GM12874 (cell line): ENCODE results near the gene PPP2R2D.

Experiments used
- TF ChIP-seq, protein P1 (sequence below): IDR thresholded peaks from 2 replicates; pipeline ENCODE4 v1.5.1; 2011; ENCODE audit warnings: low read depth, mild to moderate bottlenecking, control low read depth, low read length, moderate library complexity; ENCODE audit not compliant: insufficient read depth

PPP2R2D gene

DNA sequence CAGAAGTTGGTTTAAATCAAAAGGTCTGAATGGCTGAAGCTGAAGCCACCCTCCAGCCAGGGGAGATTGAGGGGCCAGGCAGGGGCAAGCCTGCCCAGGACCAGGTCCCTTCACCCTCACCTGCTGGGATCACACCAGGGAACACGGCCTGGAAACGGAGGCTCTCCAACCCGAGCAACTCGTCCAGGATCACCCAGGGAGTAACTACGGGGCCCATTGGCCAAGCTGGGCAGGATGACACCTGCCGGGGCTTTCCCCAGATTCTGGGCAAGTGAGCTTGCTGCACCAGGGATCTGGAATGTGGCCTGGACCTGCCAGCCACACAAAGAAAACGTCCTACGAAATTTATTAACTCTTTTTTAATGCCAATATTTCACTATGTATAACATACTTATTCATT lies 30.4 kb upstream of the PPP2R2D start:
- TF ChIP-seq, protein P1, sequence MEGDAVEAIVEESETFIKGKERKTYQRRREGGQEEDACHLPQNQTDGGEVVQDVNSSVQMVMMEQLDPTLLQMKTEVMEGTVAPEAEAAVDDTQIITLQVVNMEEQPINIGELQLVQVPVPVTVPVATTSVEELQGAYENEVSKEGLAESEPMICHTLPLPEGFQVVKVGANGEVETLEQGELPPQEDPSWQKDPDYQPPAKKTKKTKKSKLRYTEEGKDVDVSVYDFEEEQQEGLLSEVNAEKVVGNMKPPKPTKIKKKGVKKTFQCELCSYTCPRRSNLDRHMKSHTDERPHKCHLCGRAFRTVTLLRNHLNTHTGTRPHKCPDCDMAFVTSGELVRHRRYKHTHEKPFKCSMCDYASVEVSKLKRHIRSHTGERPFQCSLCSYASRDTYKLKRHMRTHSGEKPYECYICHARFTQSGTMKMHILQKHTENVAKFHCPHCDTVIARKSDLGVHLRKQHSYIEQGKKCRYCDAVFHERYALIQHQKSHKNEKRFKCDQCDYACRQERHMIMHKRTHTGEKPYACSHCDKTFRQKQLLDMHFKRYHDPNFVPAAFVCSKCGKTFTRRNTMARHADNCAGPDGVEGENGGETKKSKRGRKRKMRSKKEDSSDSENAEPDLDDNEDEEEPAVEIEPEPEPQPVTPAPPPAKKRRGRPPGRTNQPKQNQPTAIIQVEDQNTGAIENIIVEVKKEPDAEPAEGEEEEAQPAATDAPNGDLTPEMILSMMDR: no peak

GRCh38 chr10:131870831-131871672 lies 29.8 kb upstream of the PPP2R2D start:
- TF ChIP-seq, protein P1: no peak

DNA sequence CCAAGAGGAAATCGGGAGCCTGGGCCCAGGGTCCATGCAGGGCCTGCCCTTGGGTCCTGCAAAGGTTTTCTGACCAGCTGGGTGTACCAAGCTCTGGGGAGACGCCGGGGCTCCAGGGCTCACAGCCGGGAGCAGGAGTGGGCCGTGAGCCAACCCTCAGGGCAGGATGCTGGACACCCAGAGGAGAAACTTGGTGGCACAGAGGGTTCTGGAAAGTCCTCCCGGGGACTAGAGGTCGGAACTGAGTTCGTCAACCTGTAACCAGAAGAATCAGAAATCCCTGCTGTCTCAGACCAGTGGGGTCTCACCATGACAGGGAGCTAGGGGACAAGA lies 29.2 kb upstream of the PPP2R2D start:
- TF ChIP-seq, protein P1: no peak

DNA sequence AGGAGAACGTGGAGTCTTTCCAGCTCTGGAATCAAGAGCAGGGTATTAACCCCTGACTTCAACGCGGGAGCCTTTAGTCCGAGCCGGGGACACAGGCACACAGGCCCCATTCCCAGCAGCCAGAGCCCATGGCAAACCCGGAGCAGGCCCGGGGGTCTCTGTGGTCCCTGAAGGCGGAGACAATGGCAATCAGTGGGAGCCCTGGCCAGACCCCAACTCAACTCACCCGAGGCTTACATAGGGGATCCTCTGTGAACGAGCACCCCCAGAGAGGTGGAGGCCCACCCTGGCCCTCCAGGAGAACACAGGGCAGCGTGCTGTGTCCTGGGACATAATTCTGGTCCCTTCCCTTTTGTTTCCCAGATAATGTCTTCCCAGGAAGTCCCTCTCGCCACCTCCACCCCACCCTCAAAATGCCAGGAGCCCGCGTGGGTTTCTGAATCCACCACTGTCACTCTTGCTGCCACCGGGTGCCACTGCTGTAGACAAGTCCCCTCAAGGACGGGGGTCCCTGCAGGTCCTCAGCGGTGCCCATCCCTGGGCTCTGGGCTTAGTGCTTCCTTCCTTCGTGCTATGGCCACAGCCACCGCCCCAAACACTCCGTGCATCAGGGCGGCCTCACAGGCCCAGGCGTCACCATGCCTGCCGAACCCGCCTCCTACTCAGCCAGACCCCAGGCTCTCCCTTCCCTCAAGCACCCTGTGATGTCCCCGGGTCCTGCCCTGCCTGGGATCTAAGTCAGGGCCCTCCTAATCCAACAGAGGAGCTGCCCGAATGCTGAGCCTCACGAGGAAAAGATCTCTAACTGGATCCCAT lies 28.6 kb upstream of the PPP2R2D start:
- TF ChIP-seq, protein P1: no peak

GRCh38 chr10:131872827-131873375 lies 27.9 kb upstream of the PPP2R2D start:
- TF ChIP-seq, protein P1: no peak

DNA sequence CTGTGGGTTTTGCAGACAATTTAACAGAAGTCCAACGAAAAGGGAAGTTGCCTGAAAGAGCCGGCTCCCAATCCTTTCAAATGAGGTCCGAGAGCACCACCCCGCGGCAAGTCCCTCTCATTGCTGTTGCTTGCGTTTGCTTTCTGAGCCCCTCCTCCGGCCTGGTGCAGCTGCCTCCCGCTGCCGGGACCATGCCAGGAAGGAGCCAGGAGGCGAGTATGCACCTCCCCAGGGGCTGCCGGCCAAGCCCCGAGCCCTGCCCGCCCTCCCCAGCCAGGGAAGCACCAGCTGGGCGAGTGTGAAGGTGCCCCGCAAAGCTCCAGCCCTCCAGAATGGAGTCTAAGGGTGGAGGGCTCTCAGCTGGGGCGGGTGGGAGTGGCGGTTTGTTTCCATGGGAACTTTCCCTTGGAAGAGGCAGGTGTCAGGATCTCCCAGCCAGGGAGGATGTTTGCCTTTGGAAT lies 25.8 kb upstream of the PPP2R2D start:
- TF ChIP-seq, protein P1: peak; percentile 77

GRCh38 chr10:131875501-131875900 lies 25.3 kb upstream of the PPP2R2D start:
- TF ChIP-seq, protein P1: no peak
